HG03103 (cell line): ENCODE data around the gene SAMHD1.
"Not testable (repeated sequence)": the region's sequence is repeated elsewhere in the genome, so short reads cannot be mapped to it uniquely, and the experiment has no call there.

Experiments
- ATAC-seq: cut with Tn5 transposase; IDR thresholded peaks from one replicate; pipeline ENCODE4 v1.9.1; 2021; ENCODE audit warnings: low read depth; ENCODE audit not compliant: unreplicated experiment

The SAMHD1 gene

DNA sequence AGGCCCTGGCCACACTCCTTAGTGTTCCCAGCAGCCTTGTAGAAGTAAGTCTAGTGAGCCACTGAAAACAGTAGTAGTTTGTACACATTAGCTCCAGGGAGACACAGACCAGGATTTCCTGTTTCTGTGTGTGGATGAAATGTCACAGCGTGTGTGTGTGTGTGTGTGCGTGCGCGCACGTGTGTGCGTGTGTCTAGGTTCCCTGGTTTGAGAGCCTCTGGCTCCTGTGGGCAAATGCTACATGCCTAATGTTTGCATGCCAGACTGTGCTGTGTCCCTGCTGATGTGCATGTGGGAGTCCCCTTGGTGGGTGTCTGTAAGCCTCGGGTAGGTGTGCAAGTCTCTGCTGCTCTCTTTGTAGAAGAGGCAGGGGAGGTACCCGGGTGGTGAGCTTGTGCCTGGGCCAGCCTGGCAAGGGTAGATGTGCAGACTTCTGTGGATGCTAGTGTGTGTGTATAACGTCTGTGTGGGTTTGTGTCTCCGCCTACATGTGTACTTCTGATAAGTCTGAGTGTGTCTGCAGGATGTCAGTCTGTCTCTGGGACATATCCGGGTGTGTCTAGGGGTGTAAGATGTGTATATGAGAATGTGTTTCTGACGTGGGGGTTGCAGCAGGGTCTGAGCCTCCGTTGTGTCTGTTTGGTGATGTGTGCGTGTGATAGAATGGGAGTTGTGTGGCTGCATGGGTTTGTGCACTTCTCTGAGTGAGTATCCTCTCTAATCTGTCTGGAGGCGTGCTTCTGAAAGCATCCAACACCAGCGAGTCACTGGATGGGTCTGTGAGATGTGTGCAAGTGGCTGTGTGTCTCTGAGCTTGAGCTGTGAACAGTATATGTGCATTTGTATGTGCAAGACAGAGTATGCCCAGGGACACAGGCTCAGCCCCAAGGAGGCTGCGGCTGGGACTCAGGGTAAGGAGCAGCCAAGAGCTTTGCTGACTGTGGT lies 94.5 kb downstream of the SAMHD1 start:
- ATAC-seq: no peak

DNA sequence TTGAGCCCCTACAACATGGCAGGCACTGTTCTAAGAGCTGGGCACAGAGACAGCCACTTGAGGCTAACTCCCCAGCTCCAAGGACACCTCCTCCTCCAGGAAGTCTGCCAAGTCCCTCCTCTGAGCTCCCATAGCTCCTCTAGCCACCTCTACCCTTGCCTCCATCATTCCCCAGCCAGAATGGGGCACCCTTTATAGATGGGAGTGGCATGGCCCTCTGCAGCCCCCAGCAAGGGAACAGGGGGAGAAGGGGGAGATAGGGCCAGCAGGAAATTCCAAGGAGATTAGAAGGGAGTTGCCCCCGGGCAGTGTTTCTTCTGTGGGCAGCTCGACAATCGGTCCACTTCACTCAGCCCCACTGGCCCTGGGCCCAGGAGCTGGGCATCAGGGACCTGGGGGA lies 95.3 kb downstream of the SAMHD1 start:
- ATAC-seq: no peak

DNA sequence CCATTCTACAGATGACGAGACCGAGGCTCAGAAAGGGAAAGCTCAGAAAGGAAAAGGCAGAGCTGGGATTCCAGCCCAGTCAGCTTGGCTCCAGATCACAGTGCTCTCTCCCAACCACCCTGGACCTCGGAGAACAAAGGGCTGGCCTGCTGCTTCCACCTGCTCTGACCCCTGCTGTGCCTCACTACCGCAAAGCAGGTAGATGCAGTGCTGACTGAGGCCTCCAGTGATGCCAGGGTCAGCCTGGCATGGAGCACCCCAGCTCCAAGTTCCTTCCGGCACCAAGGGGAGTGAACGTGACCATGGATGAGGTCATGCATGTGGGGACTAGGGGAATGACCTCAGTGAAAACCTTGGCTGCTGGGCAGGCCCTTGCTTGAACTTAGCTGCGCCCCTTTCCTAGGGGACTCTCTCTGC lies 96.3 kb downstream of the SAMHD1 start:
- ATAC-seq: no peak

DNA sequence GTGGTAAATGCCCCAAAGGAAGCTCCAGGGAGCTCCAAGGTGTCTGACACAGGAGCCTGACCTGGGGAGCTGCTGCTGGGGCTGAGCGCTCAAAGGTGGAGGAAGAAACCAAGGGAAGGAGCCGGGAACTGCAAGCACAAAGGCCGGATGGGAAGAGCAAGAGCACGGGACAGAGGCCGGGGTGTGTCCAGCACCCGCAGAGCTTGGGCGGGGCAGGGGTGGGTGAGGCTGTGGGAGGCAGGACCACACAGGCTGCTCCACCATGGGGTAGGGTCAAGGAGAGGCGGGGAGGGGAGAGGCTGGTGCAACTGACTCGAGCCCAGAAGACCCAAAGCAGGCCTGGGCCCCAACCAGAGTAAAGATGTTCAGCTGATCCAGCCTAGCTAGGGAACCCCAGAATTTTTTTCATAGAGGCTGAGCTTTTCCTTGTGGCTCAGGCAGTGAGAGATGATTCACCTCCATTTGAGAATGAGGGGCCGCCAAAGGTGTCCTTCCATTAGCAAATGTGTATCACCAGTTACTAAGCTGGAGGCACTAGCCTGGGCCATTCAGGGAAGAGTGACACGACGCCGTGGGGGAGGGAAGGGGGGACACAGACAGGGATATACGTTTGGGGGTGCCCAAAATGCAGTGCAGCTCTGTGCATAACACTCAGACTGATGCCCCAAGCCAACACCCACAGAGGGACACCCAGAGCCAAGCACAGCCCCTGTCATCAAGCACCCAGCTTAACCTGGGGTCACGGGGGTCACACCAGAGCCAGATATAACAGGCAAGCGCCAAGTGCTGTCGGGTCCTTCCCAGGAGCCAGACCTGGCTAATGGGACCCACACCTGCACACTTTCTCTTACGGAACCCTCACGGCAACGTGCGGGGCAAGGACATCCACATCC lies 96.9 kb downstream of the SAMHD1 start:
- ATAC-seq: no peak

DNA sequence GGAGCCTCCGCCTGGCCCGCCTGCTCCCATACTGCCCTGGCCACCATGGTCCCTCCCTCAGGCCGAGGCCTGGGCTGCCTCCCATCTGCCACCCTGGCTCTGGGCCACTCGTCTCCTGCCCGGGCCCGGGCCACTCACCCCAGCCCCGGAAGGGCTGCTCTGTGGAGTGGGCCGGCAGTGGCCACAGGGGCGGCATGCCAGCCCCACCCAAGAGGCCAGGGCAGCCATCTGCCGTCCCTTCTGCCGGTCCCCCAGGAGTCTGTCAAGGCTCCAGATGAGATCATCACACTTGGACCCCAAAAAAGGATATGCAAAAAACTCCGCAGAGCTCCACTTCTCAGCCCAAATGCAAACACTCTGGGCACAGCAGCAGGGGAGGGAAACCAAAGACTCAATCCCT lies 99.3 kb downstream of the SAMHD1 start:
- ATAC-seq: no peak

DNA sequence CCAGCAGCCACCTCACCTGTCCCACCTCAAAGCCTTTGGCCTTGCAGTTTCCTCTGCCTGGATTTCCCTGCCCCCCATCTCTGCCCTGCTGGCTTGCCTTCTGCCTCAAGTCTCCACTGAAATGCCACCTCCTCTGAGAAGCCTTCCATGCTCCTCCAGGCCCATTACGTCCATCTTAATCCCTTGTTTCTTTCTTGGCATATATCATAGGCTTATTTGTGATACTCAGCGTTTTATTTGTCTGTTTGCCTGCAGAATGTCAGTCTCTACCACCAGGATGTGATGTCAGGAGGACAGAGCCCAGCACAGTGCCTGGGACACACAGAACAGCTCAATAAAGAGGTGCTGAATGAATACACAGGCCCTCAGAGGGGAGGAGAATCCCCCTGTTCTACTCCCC lies 100.0 kb downstream of the SAMHD1 start:
- no peak for ATAC-seq

DNA sequence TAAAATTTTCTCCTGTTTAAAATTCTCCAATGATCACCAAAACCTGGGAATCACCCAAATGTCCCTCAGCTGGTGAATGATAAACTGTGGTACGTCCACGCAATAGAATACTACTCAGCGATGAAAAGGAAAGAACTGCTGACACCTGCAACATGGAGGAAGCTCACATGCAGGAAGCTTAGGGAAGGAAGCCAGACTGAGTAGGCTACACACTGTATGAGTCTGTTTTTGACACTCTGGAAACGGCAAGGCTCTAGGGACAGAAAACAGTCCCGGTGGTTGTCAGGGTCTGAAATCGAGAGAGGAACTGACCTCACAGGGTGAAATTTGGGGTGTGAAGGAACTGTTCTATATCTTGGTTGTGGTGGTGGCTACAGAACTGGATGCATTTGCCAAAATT lies 100.7 kb downstream of the SAMHD1 start:
- ATAC-seq: no peak

DNA sequence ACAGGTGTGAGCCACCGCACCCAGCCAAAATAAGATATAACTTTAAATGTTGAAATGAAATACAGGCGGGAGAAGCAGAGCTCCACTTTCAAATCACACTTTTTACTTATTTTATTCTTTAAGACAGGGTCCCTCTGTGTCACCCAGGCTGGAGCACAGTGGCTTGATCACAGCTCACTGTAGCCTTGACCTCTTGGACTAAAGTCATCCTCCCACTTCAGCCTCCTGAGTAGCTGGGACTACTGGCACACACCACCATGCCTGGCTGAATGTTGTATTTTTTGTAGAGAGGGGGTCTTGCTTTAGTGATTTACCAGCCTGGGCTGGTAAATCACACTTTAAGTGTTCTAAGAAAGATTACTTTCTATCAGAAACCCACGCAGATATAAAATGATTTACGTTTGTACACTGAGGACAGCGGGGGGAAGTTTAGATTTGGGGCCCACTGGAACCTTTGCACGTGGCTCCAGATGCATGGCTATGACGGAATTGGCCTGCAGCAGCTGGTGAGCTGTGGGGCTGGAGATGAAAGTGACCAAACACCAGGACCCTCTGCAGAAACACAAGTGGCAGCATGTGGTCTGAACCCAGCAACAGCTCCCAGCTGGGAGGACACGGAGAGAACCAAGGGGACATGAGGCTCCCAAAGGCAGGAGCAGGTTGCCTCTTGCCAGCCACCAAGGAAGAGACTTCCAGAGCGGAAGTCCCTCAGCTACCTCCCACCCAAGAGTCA lies 102.0 kb downstream of the SAMHD1 start:
- no peak for ATAC-seq

DNA sequence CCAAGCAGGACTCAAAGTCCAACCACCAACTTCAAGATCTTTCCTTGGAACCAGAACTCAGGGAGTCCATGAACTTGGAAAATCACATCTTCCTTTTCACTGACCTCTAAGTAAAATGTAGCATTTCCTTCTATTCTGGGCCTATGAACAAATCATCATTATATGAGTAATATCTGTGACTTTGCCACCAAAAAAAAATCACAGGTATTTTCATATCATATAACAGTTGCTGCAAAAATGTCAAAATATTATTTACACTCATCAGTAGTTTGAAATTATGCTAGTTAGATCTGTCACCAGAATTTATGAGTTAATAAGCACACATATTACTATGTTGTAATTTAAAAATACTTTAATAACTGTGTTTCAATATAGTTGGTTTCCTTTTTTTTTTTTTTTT lies 102.8 kb downstream of the SAMHD1 start:
- no peak for ATAC-seq

DNA sequence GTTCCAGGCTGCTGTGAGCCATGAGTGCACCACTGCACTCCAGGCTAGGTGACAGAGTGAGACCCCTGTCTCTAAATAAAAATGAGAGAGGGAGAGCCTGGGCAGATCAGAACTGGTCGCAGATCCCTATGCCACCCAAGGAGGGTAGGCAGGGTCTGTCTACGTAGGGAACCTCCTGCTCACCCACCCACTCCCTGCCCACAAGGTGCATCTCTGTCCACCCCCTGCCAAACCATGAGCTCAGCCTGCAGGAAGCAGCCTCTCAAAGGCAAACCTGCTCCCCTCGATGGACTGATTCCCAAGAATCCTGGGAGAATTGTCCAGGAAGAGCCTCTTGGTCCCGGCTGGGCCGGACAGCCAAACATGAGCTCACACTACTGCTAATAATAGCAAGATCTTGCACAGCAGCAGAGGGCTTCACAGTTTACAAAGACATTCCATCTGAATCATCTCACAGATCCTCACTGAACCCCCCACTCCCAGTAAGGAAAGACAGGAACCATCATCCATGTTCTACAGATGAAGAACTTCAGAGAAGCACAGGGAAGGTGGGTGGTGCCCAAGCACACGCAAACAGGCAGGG lies 103.3 kb downstream of the SAMHD1 start:
- ATAC-seq: no peak

DNA sequence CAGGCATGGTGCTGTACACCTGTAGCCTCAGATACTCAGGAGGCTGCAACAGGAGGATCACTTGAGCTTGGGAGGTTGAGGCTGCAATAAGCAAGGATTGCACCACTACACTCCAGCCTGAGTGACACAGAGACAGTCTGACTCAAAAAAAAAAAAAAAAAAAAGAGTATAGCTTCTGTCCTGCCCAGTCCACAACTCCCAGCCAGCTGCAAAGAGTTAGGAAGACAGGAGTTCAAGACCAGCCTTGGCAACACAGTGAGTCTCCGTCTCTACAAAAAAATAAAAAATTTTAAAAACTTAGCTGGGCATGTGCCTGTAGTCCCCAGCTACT lies 103.8 kb downstream of the SAMHD1 start:
- ATAC-seq: no peak

DNA sequence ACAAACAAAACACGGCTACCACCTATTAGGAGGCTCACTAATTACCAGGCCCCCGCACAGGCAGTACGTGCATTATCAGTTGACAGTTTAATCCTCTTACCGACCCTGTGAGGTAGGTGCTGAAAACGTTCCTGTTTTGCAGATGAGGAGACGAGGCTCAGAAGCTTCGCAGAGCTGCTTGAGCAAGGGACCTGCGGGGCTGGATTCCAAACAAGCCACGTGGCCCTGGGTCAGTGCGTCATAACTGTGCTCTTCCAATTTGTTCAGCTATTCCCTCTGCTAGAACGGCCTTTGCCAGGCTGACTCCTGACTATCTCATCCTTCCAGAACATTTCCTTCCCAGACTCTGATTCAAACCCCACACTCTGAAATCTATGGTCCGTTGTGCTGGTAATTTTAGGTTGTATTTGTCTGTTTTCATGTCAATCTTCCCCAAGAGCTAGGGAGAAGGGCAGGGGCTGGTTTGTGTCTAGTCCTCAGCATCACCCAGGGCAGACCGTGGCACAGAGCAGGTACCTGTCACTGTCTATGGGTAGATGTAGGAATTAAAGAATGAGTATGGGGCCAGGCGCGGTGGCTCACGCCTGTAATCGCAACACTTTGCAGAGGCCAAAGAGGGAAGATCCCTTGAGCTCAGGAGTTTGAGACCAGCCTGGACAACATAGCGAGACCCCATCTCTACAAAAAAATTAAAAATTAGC lies 104.3 kb downstream of the SAMHD1 start:
- ATAC-seq: no peak

DNA sequence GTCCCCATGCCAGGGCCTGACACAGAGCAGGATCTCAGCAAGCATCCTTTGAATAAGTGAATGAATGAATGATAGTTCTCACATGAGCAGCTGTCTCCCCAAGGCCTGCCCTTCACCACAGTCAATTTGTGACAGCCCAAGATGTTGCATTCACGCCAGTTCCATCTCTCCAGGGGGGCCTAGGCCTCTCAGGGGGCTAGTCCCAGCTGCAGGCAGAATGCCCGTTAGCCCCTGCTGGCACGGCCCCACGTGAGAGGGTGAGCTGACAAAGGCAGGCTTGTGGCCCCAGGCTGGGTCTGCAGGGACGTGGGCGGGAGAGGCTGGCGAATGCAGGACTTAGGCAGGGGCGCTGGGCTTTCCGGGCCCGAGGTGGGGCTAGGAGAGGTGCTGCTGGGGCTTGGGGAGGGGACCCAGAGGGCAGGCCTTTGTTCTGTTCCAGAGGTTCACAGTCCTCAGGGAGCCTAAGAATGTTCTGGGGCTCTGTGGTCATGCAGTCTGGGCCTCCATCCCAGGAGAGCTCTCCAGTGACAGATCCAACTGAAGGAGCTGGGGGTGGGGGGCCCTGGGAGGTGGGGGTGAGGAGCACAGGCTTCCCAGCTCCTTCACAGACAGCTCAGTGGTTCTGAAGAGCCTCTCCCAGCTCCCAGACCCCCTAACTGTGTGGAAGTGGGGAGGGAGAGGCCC lies 106.1 kb downstream of the SAMHD1 start:
- ATAC-seq: no peak

DNA sequence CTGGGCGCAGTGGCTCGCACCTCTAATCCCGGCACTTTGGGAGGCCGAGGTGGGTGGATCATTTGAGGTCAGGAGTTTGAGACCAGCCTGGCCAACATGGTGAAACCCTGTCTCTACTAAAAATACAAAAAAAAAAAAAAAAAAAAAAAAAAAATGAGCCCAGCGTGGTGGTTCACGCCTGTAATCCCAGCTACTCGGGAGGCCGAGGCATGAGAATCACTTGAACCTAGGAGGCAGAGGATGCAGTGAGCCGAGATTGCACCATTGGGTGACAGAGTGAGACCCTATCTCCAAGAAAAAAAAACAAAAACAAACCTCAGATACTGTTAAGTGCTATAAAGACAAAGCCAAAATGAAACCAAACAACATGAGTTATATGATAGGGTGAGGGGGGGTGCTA lies 110.5 kb downstream of the SAMHD1 start:
- ATAC-seq: not testable (repeated sequence)
